Spleen (tissue), 11 donors: ENCODE results near the gene RITA1. TPM values are rescaled to one million over a fixed set of nuclear protein-coding genes. Genes with fewer than 3 reads are reported as not detected.
A peak's percentile ranks its signal among the peaks of the same experiment; 100 is the strongest.

Source experiments
- DNase-seq: peaks from one replicate; pipeline ENCODE4 v3.0.0-alpha.2; 2020
- H3K27ac ChIP-seq, 8 donors: fragments of 200-600 bp; sonication (generic) in 7 of 8; 1 replicate in 4 of 8; 2 replicates in 4 of 8; pipeline versions ENCODE4 v1.5.0 to v1.8.0; 2016 to 2021; ENCODE audit warnings: inconsistent platforms in 4 of 8, mild to moderate bottlenecking in 4 of 8, moderate library complexity in 1 of 8
- H3K27me3 ChIP-seq, 7 donors: fragments of 200-600 bp; sonication (generic) in 6 of 7; replicated peaks in 1 of 7; 1 replicate in 4 of 7; 2 replicates in 3 of 7; pipeline versions ENCODE4 v1.5.0 to v1.8.0; 2016 to 2021; ENCODE audit warnings: inconsistent platforms in 3 of 7, mild to moderate bottlenecking in 1 of 7
- H3K36me3 ChIP-seq, 6 donors: fragments of 200-600 bp; sonication (generic) in 5 of 6; 1 replicate in 4 of 6; 2 replicates in 2 of 6; pipeline versions ENCODE4 v1.5.0 to v1.8.0; 2016 to 2021; ENCODE audit warnings: inconsistent platforms in 2 of 6
- H3K4me1 ChIP-seq, 6 donors: fragments of 200-600 bp; sonication (generic) in 5 of 6; 1 replicate in 3 of 6; 2 replicates in 3 of 6; pipeline versions ENCODE4 v1.5.0 to v1.8.0; 2016 to 2021; ENCODE audit warnings: inconsistent platforms in 3 of 6
- H3K4me3 ChIP-seq, 8 donors: fragments of 200-600 bp; sonication (generic) in 7 of 8; 1 replicate in 4 of 8; 2 replicates in 4 of 8; pipeline versions ENCODE4 v1.5.0 to v1.8.0; 2016 to 2021; ENCODE audit warnings: inconsistent platforms in 4 of 8, mild to moderate bottlenecking in 4 of 8, moderate library complexity in 2 of 8
- H3K9me3 ChIP-seq, 8 donors: fragments of 200-600 bp; sonication (generic) in 7 of 8; 1 replicate in 4 of 8; 2 replicates in 4 of 8; pipeline versions ENCODE4 v1.5.0 to v1.8.0; 2016 to 2021; ENCODE audit warnings: inconsistent platforms in 4 of 8
- POLR2A ChIP-seq, 3 donors: fragments of 450-650 bp; IDR thresholded peaks; one replicate each; pipeline ENCODE4 v1.5.1; 2017; ENCODE audit warnings: antibody characterized with exemption in 3 of 3, mild to moderate bottlenecking in 1 of 3
- POLR2AphosphoS5 ChIP-seq, 3 donors: sonication (generic); formaldehyde crosslinking; IDR thresholded peaks; one replicate each; pipeline ENCODE4 v1.5.1; 2017; ENCODE audit warnings: antibody characterized with exemption in 3 of 3
- WGBS, 5 donors: extraction: QIAGEN DNeasy Blood & Tissue Kit in 3 of 5; methylation state at CpG; one replicate each; pipeline versions ENCODE4 v1.1.5 to v1.1.7; 2013 to 2018; 5-methylcytosine and 5-hydroxymethylcytosine counted together
- intact Hi-C: fragments of 100-400 bp; cut with DNase I; formaldehyde crosslinking; loops from one replicate; pipeline ENCODE4 v1.15.0; 2023; ENCODE audit warnings: low total_unique reads
- polyA plus RNA-seq, 3 donors: library from polyadenylated mRNA; stranded (reverse); fragments of 200-250 nt; gene quantifications; one replicate each; pipeline ENCODE4 v1.2.1, GENCODE V29; 2013
- total RNA-seq, 7 donors: library from RNA; depleted of rRNA in 3 of 7; stranded (reverse); fragments of >200 nt in 3 of 7; fragmentation: NEBNext Ultra II Directional in 4 of 7; extraction: Animal tissue kit (Norgen Biotek cat#: 25700) in 4 of 7; gene quantifications; one replicate each; pipeline versions ENCODE4 v1.1.0 to v1.2.1, GENCODE V29; 2016 to 2021
- TF ChIP-seq, protein P1 (sequence below), 11 experiments: fragments of 200-600 bp in 7 of 11; fragments of 450-650 bp in 4 of 11; sonication (generic) in 4 of 11; IDR thresholded peaks in 8 of 11; conservative IDR thresholded peaks in 3 of 11; 1 replicate in 7 of 11; 2 replicates in 4 of 11; pipeline versions ENCODE4 v1.4.0 to v1.8.0; 2016 to 2021; ENCODE audit warnings: antibody characterized with exemption in 11 of 11, inconsistent platforms in 4 of 11, mild to moderate bottlenecking in 1 of 11
- donor health status: healthy with polysubstance abuse.
- donor health status: DM: no; HTN: no; CAD: no; lungs with moderate emphysema.
- donor health status: DM: no; HTN: no; CAD: no.
- donor health status: Bipolar disorder and iron deficiency.
- donor health status: healthy.
- donor health status: DM: no; HTN: no; CAD: no.
- donor health status: DM: yes; HTN: yes; CAD: no.

The RITA1 gene
- total and polyA plus RNA-seq, 10 donors, result 9.0 to 15.6 (median 12.4) TPM

DNA sequence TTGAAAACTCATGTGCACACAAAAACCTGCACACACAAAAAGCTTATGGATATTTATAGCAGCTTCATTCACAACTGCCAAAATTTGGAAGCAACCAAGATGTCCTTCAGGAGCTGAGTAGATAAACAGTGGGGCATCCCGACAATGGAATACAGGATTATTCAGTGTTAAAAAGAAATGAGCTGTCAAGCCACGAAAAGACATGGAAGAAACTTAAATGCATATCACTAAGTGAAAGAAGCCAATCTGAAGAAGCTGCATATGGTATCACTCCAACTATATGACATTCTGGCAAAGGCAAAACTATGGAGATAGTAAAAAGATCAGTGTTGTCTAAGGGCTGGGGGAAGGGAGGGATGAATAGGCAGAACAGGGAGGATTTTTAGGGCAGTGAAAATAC is 30.5 kb downstream of the RITA1 start:
- intact Hi-C loops, result no loop called here
- Histone ChIP-seq H3K27me3 (no peaks in the 10 kb centered on the region), H3K36me3 (no peaks in the 10 kb centered on the region), H3K4me3 (no peak overlapping the region), H3K4me1 (peaks cover 12 to 71% (median 39%) of the 10 kb centered on the region in 6 donors), H3K27ac (no peak overlapping the region), H3K9me3 (no peaks in the 10 kb centered on the region)
- DNase-seq, result no peak
- 80 to 87% (median 84%) methylated on average over 2 of the region's 2 CpGs for WGBS, 5 donors
- no peak for TF ChIP-seq POLR2AphosphoS5 (IDR thresholded peaks at IDR 0.05)
- no peak for TF ChIP-seq POLR2A (IDR thresholded peaks at IDR 0.05)
- TF ChIP-seq, protein P1, sequence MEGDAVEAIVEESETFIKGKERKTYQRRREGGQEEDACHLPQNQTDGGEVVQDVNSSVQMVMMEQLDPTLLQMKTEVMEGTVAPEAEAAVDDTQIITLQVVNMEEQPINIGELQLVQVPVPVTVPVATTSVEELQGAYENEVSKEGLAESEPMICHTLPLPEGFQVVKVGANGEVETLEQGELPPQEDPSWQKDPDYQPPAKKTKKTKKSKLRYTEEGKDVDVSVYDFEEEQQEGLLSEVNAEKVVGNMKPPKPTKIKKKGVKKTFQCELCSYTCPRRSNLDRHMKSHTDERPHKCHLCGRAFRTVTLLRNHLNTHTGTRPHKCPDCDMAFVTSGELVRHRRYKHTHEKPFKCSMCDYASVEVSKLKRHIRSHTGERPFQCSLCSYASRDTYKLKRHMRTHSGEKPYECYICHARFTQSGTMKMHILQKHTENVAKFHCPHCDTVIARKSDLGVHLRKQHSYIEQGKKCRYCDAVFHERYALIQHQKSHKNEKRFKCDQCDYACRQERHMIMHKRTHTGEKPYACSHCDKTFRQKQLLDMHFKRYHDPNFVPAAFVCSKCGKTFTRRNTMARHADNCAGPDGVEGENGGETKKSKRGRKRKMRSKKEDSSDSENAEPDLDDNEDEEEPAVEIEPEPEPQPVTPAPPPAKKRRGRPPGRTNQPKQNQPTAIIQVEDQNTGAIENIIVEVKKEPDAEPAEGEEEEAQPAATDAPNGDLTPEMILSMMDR (IDR thresholded peaks at IDR 0.05 in 8 of 11, conservative IDR thresholded peaks at IDR 0.05 in 3 of 11), result no peak

DNA sequence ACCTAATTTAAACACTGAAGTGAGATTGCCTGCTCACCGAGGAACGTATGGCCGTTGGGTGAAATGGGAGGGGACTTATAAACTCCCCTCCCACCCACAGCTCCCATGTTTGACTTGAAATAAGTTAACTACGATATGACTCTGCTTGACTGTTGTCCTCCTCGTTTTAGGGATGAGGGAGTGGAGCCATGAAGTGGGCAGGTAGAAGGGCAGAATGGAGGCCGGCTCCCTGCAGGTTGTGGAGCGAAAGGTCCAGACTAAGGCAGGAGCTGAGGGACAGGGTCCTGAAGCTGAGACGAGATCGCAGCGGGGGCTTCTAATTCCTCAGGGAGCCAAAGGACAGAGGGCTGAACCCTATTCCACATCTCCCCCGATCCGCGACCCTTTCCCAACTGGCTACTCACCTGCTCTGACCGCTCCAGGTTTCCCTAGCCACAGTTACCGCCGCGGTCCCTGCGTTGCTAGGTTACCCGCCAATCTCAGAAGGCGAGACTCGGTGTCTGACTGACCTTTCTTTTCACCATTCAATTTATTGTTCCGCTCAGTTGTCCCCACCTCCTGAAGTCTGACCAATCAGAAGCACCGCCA is 35.2 kb downstream of the RITA1 start:
- no peaks in the 10 kb centered on the region for H3K9me3 ChIP-seq
- no peak for DNase-seq
- peaks cover 28 to 79% (median 56%) of the 10 kb centered on the region in 6 donors for H3K4me1 ChIP-seq
- WGBS, 5 donors, result 0 to 2% (median 1%) methylated on average over 23 of the region's 23 CpGs
- H3K27ac ChIP-seq, result peak overlapping the region in 4 of 8 donors; percentile 40 to 95 (median 56)
- H3K4me3 ChIP-seq, result peak overlapping the region; percentile 26 to 95 (median 74)
- H3K27me3 ChIP-seq, result no peaks in the 10 kb centered on the region
- intact Hi-C loops, result no loop called here
- H3K36me3 ChIP-seq, result peaks cover 0 to 5% (median 0%) of the 10 kb centered on the region in 6 donors
- TF ChIP-seq POLR2A (IDR thresholded peaks at IDR 0.05) (no peak), POLR2AphosphoS5 (IDR thresholded peaks at IDR 0.05) (no peak)
- TF ChIP-seq, protein P1 (IDR thresholded peaks at IDR 0.05 in 8 of 11, conservative IDR thresholded peaks at IDR 0.05 in 3 of 11), result no peak

DNA sequence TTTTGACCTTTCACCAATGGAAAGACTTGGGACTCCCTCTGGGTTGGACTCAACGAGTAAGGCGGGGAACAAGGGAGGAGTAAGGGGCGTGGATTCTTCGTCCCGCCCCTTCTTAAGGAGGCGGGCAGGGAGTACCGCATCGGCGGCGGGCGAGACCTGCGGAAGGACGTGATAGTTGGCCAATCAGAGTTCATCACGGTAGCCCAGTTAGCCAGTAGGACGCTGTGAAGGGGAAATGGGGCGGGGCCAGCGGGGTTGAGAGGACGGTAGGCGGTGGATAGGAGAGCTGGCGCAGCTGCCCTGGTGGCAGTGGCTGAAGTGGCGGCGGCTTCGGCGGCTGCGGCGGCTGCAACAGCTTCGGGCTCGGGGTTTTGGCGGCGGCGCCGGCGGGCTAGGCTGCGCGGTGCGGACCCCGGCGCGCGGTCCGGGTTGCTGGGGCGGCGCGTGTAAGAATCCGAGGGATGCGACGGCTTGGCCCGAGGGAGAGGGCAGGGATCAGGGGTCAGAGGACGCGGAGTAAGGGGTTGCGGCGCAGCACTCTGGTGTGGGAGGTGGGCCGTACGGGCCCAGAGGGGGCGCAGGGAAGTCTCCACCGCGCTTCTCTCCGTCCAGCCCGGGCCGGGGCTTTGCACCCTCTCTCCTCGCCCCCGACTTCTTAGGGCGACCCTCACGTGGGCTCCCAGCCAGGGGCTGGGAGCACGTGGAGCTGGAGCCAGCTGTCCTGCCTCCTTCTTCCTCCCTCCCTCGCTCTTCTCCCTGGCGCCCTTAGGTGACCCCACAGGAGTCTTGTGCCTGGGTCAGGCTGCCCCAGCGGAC is 35.9 kb downstream of the RITA1 start, which contains the start of gene TPCN1:
TPCN1 (plus strand) TSS at position 284 of the 816 bp plus-strand sequence. CDS start 5,389 bp downstream, outside the sequence.
- TF ChIP-seq, protein P1 (IDR thresholded peaks at IDR 0.05 in 8 of 11, conservative IDR thresholded peaks at IDR 0.05 in 3 of 11), result peak in 7 of 11 experiments; percentile 29 to 75 (median 55)
- TF ChIP-seq POLR2AphosphoS5 (IDR thresholded peaks at IDR 0.05) (peak; percentile 98 to 99 (median 98)), POLR2A (IDR thresholded peaks at IDR 0.05) (peak; percentile 84 to 99 (median 96))
- Histone ChIP-seq H3K4me3 (peak within 1 kb of the TSS; percentile 75 to 95 (median 89)), H3K27ac (peak within 1 kb of the TSS; percentile 89 to 98 (median 93)), H3K27me3 (no peaks in the 10 kb centered on the region), H3K4me1 (peaks cover 28 to 79% (median 56%) of the 10 kb centered on the region in 6 donors), H3K36me3 (peaks cover 0 to 6% (median 0%) of the 10 kb centered on the region in 6 donors), H3K9me3 (no peaks in the 10 kb centered on the region)
- WGBS, 5 donors, result 1 to 2% (median 1%) methylated on average over 57 to 68 of the region's 68 CpGs
- DNase-seq, result peak; percentile 99
- intact Hi-C loops, result no loop called here
